ENCODE results near the gene PFKFB1.

PFKFB1 gene

GRCh38 chrX:54921427-54922021 lies 72.5 kb downstream of the PFKFB1 start:
- peak in 3 of 5 experiments; percentile 21 to 46 (median 30) for DNase-seq

- peak in 1 of 5 experiments; percentile 4 for DNase-seq
Measured at GRCh38 chrX:54920610-54921426, 73.2 kb downstream of the PFKFB1 start, which contains the start of gene TRO. Gene TRO, plus strand, starts transcription at chrX:54920824. Its CDS starts 1,423 bp downstream, at chrX:54922247.

- no peak for DNase-seq
Measured at GRCh38 chrX:54909941-54910340, 84.0 kb downstream of the PFKFB1 start.

- no peak for DNase-seq
Measured at GRCh38 chrX:54894159-54894558, 99.8 kb downstream of the PFKFB1 start.

GRCh38 chrX:54891573-54891972 lies 102.4 kb downstream of the PFKFB1 start:
- DNase-seq = peak in 2 of 5 experiments; percentile 5 to 46

GRCh38 chrX:54885740-54886139 lies 108.2 kb downstream of the PFKFB1 start:
- no peak for DNase-seq
